NCI-H2029 (cell line): ENCODE results near the gene KLF6.

Experiments used
- DNase-seq: peaks from one replicate; lab custom pipeline; 2025; lab: John Stamatoyannopoulos, UW

The KLF6 gene

DNA sequence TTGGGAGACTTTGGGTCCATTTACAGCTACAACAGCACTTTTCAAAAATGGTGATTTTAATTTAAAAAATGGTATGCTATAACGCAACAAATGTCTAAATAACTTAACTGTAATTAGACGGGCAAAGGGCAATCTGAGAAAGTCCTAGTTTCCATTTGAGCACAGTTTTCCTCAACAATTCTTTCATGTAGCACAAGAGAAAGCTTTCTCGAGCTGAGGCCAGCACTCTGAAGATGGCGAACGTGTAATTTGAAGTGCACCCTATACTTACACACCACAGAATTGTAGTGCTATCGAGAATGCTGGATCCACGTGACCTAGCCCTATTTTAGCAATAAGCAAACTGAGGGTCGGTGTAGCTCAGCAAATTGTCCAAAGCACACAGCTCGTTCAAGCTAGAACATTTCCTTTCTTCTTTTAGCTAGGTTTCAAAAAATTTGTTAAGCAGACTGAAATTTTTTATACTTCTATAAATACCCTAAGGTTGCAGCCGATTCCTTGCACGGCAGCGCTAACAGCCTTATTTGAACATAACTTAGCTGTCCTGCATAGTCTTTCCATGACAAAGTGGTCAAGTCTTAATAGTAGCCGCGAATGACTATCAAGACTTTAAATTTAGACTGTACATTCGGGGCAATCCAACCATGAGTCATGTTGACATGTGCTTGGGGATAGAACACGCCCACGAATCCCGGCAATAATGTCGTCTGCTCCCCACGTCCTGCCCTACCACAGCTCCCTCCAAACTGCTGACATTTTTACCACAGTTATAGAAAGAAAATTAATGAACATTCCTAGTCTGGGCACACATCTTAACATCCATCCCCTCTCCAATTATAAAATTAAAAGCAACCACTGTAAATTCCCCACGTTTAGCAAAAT is 10.0 kb downstream of the KLF6 start:
- DNase-seq: no peak

DNA sequence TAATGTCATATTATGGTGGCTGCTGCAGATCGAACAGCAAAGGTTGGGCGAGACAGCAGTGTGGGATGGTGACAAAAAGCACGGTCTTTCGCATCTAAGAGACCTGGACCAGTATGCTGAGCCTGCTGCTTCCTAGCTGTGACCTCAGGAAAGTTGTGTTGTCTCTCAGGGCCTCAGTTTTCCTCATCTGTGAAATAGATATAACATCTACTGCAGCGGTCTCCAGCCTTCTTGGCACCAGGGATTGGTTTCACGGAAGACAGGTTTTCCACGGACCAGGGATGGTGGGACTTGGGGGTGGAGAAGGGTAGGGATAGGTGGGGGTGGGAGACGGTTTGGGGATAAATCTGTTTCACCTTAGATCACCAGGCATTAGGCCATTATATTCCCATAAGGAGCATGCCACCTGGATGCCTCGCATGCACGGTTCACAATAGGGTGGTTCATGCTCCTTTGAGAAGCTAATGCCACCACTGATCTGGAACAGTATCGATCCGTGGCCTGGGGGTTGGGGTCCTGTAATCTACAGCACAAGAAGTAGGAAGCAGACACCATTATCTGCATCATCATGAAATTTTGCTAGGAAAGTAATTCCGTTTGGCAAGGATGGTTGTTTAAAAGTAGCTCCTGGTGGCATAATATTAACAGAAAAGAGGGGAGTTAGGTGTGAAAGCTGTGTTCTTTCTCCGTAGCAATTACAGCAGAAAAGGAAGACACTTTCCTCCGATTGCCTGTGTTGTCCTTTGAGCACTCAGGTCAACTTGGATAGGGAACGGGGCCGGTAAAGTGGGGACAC is 10.8 kb downstream of the KLF6 start:
- DNase-seq: no peak

DNA sequence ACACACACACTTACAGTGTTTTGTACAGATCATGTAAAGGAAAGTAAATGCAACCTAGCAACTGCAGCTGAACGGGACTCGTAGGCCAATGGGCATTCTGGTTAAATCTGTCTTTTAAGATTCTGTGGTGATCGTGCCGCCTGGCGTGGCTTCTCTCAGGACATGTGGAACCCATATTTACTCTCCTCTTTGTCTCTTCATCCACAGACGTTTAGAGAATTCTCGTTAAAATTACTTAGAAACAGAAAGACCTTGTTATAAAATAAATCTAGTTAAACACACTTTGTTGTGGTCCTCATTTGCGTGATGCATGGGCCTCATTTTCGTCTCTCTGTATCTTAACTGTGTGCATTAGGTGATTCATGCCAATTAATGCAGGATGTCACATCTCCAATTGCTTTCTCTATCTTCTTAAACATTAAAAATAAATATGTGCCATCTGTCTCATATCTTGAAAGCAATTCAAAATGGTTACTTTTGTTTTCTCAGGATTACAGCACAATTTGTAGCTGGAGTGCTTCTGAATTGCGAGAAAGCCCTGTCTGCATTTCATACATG is 11.5 kb downstream of the KLF6 start:
- DNase-seq: no peak

DNA sequence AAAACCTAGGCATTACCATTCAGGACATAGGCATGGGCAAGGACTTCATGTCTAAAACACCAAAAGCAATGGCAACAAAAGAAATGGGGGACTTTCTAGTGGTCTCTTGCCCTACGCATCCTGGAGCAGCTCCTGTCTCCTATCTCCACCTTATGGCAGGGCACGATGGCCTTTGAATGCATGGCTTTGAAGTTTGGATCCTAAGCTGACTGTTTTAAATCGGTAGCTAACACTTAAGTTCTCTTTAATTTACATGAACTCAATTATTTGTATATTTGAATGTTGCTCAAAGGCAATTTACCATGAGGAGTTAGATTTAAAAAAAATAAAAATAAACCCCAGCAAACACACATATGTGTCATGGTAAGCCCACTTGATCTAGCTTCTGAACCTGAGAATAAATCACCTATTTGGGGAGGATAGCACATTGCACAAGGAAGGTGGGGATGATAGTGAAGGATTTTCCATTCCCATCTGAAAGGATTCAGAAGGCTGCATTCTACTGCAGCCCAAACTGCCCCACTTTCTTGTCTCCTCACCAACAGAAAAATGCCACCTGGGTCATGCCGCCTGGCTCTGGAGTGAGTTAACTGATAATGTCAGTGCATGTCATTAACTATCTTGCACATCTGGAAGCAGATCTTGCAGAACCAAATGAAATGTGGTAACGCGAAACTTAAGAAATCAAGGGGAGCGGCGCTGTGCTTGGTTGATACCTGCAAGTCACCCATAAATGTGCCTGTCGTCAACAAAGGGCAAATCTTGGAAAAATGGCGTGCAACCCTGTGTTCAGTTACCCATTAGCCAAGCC is 12.4 kb downstream of the KLF6 start:
- no peak for DNase-seq

DNA sequence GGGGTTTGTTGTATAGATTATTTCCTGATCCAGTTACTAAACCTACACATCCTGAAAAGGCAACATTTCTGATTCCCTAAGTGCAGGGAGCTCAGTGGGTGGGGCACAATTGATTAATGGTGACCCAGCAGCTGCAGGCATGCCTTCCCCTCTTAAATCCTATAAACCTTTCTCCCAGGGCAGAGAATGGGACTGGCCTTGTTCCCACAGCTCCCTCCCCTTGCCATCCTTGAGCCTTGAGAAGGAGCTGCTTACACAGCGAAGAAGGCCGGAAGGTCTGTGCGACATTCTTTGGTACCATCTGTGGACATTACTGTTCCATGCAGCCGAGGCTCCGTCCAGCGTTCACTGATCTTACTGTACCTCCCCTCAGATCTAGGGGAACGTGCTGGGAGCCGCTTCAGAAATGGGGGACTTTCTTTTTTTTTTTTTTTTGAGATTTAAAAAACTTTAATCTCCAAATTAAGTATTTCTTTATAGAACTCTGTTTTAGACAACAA is 14.3 kb downstream of the KLF6 start:
- no peak for DNase-seq

DNA sequence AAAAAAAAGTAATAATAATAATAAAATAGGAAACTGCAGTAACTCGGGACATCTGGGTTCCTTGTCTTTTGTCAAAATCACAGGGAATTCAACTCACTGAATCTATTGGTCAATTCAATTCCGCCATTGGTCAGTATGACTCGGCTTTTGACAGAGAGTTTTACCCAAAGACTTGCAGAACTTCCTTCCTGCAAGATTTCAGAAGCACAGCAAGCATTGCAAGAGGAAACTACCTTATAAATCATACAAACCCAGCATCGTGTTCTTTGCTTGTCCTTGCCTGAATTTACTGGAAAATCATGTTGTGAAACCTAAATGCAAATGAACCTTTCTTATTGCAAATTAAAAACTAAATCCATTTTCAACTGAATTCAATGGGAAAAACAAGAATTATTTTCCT is 15.5 kb downstream of the KLF6 start:
- DNase-seq: no peak

DNA sequence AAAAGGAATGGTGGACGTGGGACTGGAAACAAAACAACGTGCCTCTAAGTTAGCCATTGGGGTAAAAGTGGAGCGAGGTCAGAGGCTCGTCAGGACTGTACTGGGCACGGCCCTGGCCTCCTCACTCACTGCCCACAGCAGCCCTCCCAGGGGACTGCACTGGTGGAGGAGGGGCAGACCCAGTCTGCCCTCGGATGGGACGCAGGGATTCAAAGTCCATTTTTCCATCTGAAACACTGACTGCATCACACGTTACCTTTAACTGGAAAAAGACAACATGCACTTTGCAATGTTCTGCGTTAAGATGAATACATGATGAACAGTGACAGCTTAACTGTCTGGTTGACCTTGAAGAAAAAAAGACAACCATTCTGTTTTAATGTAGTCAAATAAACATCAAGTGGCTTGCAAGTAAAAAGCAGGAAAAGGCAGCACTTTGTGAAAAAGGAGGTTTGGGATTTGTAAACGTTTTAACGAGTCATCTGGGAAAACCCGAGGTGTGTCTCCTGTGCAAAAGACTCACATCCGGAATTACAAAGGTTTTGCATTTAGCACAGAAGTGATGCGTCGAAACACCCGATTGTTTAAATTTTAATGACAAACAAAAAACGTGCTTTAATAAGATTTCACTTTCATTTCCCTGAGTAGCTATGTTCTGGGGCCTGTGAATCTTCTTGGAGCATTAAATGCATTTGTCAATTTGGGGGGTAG is 18.8 kb downstream of the KLF6 start:
- no peak for DNase-seq

DNA sequence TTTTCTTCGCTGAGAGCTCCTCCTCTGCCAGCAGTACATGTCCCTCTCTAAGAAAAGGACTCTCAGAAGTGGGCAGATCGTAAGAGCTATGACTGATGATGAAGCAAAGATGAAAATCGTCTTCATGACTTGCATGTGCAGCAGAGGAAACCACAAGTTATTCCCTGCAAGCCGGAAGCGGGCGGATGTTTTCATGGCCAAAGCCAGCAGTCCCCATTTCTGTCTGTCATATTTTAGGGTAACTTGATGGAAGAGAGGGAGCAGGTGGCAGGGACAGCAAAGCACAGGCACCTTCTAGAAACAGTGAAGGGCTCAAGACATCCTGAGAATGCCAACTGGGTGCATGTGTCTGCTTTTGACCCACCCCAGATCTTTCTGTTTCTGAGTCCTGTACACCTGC is 19.9 kb downstream of the KLF6 start:
- DNase-seq: no peak

DNA sequence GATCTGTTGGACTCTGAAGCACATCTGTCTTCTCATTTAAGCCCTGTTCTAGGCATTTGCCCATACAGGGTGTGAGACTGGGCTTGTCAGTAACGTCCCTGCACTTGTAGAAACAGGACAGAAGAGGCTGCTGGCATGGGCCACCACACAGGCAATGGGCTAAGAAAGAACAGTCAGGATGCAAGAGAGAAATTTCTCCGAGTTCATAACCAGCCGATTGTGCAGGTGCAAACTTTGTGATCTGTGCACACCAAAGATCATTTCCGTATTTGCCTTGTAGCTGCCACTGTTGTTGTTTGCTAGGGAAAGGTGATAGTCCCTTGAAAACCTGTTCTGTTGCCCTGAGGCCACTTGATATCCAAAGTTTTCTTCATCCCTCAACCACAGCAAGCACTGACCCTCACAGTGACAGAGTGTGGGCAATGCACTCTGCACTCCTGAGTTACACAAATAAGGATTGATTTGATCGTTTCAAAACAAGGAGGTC is 20.3 kb downstream of the KLF6 start:
- DNase-seq: no peak

DNA sequence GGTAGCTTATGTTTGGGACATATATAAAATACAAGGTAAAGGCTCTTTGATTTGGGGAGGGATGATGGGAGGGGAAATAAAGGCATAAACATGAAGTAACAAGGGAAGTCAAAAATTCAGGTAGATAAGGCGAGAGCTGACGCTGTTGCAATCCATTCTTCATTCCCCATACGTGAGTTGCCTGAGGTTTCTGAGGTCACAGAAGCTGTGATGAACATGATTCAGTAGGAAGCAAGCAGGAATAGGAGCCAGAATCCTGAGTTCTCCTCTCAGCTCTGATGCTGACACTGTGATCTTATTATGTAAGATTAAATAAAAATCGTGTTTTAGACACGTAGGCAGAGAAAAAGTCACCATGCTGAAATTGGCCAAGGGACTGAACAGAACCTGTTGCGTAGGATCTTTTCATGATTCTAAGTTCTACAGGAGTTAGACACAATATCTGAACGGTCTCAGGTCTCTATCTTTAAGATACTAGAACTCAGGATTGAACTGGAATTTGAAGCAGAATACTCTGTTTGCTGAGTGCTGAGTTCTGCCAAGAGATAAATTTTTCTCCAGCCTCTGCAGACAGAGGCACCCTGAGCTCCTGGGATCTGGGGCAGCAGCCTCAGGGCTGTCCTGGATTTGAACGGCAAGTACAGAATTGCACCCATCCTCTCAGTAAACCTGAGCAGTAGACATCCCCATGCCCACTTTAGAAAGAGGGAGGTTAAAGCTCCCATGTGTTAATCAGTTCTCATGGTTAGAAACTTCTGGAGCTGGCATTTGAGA is 21.0 kb downstream of the KLF6 start:
- DNase-seq: no peak

DNA sequence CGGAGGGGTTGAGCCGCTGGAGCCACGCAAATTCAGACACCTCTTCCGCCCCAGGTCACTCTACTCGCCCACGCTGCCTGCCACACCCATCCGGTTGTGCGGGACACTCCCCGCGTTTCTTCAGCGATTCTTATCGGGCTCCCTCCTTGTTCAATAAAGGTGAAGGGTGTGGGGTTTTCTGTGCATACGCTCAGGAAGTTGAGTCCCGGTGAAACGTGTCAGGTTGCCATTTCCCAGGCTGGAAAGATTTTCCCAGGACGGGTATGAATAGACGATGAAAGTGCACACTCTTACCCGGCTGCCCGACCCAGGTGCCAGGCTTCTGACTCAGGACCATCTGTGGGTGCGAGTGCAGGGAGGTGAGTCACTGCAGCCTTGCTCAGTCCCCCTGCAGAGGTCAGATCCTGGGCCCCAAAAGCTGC is 22.0 kb downstream of the KLF6 start:
- DNase-seq: no peak

DNA sequence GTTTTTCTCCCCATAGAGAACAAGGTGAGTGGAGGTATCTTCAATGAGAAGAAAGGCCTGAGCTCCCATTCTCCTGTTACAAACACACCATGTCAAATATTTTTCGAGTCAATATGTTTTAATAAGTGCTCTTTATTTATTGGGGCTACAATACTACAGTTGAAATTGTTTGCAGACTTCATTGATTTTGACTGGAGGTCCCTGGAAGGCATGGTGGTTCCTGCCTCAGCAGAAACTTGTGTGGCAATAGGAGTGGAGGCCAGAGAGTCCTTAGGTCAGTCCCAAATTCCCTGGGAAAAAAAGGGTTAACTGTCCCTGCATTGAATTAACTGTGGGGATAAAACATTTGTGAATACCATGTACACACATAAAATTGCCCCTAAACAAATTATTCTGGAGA is 22.7 kb downstream of the KLF6 start:
- no peak for DNase-seq

DNA sequence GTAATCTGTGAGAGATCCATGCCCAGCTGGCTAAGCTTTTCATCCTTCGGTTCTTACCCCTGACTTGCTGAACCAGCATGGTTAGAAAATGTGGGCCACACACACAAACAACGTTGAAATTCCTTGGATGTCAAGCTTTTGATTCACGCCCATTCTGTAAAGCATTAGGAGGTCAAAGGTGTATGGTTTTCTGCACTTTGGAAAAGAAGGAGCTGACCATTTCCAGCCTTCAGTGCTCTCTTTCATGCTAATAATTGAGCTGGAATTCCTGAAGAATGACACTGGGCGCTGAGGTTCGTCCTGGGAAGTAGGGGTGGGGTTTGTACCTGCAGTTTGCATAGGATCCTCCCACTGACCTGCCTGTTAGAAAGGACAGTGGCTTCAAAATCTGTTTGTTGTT is 23.1 kb downstream of the KLF6 start:
- DNase-seq: no peak

DNA sequence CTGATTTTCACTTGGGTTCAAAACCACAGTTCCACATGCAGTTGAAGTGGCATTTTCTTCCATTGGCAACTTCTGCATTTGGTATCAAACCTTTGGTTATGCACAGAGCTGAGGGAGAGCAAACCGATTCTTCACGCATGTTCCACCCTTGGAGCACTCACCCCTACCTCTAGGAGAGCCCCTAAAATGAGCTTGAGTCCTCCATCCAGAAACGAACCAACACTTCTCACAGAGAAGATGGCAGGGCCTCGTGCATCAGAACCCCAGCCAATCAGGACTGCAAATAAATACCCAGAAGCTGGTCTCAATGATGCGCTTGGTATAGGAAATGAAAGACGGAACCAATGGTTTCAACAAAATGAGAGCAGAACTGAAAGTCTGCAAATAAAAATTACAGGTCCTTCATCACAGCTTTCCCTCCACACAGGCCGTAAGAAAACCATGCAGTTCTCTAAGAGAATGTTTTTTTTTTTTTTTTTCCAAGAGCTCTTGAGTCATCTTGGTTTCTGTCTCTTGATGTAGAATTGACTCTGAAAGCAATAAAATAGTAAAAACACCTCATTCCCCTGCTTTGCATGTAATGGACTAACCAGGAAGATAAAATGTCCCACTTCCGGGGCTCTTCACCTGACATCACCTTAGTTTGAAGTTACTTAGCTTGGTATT is 23.9 kb downstream of the KLF6 start:
- DNase-seq: no peak

DNA sequence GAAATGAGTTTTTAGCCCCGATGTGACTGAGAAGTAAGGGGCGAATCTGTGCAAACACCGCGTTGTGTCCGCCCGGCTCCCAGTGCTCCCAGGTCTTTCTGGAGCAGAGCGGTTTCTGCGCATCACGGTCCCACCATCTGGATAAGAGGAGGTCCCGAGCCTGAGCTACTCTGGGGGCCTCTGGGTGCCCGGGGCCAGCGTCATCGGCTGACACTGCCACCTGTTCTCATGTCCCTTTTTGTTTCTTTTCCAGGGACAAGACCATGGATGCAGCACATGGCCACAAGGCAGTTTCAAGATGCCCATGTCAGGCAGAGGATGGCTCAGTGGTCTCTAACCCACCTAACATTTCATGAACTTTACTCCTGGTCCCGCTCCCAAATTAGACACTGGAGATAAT is 24.9 kb downstream of the KLF6 start:
- no peak for DNase-seq

DNA sequence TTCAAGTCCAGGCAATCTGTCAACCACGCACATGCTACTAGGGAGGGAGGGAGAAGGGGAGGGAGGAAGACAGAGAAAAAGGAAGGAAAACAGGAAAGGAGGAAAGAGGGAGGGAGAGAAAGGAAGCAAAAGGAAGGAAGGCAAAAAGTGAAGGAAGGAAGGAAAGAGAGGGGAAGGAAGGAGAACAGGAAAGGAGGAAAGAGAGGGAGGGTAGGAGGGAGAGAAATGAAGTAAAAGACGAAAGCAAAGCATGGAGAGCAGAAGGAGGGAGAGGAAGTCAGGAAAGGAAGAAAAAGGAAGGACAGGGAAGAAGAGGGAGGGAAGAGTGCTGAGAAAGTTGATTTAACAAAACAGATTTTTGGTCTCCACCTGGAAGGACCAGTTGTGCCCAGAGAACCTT is 25.6 kb downstream of the KLF6 start:
- DNase-seq: no peak

DNA sequence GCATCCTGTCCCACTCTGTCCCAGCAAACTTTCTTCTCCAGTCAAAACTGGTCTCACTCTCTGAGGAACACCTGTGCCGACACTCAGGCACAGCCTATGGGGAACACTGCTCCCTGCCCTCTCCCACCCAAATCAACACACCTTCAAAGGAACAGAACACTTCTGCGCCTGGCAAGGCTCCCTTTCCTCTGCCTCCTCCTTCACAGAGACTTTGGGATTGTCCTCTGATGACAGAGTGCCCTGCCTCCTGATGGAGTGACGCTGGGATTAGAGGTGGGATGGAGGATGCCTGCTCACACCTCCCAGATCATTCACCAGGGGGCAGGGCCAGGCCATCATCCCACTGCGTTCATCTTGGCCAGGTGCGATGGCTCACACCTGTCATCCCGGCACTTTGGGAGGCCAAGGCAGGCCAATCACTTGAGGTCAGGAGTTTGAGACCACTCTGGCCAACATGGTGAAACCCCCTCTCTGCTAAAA is 26.5 kb downstream of the KLF6 start:
- no peak for DNase-seq

DNA sequence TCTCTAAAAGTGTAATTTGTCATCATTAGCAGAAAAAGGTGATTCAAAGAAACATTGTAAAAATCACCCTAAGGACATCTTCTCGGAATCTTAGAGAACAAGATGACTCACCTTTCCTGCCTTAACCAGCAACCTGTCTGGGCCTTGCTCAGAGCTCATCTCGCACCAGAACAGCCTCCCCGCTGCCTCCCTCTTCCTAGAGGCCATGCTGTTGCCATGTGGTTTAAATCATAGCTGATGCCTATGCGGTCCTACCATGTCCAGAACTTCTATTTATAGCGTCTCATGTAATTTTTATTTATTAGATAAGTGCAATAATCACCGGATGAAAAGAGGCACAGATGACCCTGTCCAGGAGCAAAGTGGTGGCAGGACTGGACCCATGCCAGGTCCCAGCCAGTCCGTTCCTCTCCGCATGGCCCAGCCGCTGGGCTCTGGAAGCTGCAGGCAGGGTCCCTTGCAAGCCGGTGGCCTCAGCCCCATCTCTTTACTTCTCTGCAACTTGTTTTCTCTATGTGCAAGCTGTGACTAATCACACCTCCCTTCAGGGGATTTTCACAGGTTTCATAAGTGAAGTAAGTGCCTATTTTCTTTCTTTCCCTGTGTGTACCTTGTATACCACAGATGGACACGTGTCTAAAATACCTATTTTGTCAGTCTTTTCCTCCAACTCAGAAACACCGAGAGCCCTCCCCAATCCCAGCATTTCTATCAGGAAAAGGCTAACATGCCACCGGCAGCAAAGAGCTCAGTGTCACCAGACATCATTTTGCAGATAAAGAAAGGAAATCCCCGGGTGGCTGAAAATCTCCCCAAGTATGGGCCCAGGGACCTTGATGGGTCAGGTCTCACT is 27.1 kb downstream of the KLF6 start:
- no peak for DNase-seq

DNA sequence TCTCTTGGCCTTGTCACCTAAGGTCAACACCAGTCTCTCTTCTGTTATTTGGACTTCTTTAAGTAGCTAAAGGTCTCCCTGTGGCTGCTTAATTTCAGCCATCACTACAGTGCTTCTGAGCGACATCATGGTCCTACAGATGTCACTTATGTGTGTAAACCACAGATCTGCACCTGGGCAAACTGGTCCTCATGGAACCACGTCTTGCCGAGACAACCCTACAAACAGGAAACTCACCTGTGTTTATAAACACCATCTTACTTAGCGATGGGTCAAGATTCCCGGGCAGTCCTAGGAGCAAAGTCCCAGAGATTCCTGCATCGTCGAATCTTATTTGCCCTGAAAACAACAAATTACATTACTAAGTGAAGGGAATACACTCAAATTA is 27.8 kb downstream of the KLF6 start:
- DNase-seq: no peak
